HEK293 (cell line): Measurements from ENCODE around the gene C7orf33.

Experiments used
- CTCF ChIA-PET: fragments of 350-600 bp; formaldehyde crosslinking; extraction: SDS; loops from one replicate; lab custom pipeline; 2021; ENCODE audit warnings: antibody characterized with exemption; lab: Yijun Ruan, JAX
- POLR2A ChIA-PET: fragments of 300-600 bp; formaldehyde crosslinking; extraction: SDS; loops from one replicate; lab custom pipeline; 2020; ENCODE audit warnings: antibody characterized with exemption, inconsistent platforms; lab: Yijun Ruan, JAX
- H3K27ac ChIP-seq: fragments of 200-500 bp; sonication (Bioruptor generic); 2 replicates; pipeline ENCODE4 v1.5.1; 2014; ENCODE audit warnings: low read depth, low read length, control low read depth, inconsistent platforms; ENCODE audit errors: extremely low read depth
- H3K36me3 ChIP-seq, 2 experiments: fragments of 200-500 bp in 1 of 2; sonication (Bioruptor generic) in 1 of 2; 1 replicate in 1 of 2; 2 replicates in 1 of 2; pipeline ENCODE4 v1.5.1; 2014 to 2017; ENCODE audit warnings: inconsistent platforms in 2 of 2, low read length in 2 of 2; ENCODE audit not compliant: control insufficient read depth in 2 of 2, insufficient read depth in 1 of 2
- H3K4me1 ChIP-seq: fragments of 200-500 bp; sonication (Bioruptor generic); 2 replicates; pipeline ENCODE4 v1.5.1; 2014; ENCODE audit warnings: mild to moderate bottlenecking, low read length, inconsistent platforms; ENCODE audit not compliant: control insufficient read depth, insufficient read depth
- H3K4me3 ChIP-seq: 2 replicates; pipeline ENCODE4 v1.5.1; 2011; ENCODE audit warnings: low read depth, mild to moderate bottlenecking, control low read depth, low read length, moderate library complexity
- H3K9me3 ChIP-seq: fragments of 200-500 bp; sonication (Bioruptor generic); 2 replicates; pipeline ENCODE4 v1.5.1; 2014; ENCODE audit warnings: low read depth, low read length, inconsistent platforms; ENCODE audit not compliant: control insufficient read depth, insufficient read depth
- ZNF140 ChIP-seq: fragments of 450-650 bp; formaldehyde crosslinking; IDR thresholded peaks from 2 replicates; pipeline ENCODE4 v1.5.1; 2016; ENCODE audit warnings: missing biosample characterization, missing genetic modification characterization
- ZNF791 ChIP-seq: fragments of 450-650 bp; formaldehyde crosslinking; IDR thresholded peaks from 2 replicates; pipeline ENCODE4 v1.5.1; 2016; ENCODE audit warnings: missing biosample characterization, missing genetic modification characterization

The C7orf33 gene

DNA sequence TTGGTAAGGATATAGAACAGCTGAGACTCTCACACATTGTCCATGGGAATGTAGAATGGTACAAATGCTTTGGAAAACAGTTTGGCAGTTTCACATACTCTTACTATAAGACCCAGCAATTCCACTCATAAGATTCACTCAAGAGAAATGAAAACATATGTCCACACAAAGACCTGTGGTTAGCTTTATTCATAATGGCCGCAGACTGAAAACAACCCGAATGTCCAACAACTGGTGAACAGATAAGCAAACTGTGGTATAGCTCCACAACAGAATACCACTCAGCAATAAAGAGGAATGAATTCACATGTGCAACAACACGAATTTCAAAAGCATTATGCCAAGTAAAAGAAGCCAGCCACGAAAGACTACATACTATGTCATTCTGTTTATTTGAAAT lies 74.7 kb downstream of the C7orf33 start:
- Histone ChIP-seq H3K36me3 (no peaks in the 10 kb centered on the region), H3K4me3 (no peak overlapping the region), H3K4me1 (no peaks in the 10 kb centered on the region), H3K9me3 (no peaks in the 10 kb centered on the region), H3K27ac (no peak overlapping the region)
- ChIA-PET POLR2A (no interaction called here), CTCF (interaction anchor here (0.5 to 0.7 kb wide), 3 partner anchors 25 to 299 kb away, joined by 3 to 4 read pairs (median 3); no protein-coding TSS in a partner anchor)
- no peak for TF ChIP-seq ZNF791
- peak; percentile 27; the same call in 1 of the 2 replicates for TF ChIP-seq ZNF140 (tag by site-specific recombination)
